Tibial artery (tissue), 4 donors: ENCODE measurements around the gene CCSAP.

Experiments used
- DNase-seq, 2 donors: peaks; one replicate each; pipeline ENCODE4 v3.0.0-alpha.2; 2019
- H3K27ac ChIP-seq, 2 donors: fragments of 200-600 bp; sonication (generic) in 1 of 2; 1 replicate in 1 of 2; 2 replicates in 1 of 2; pipeline ENCODE4 v1.5.1; 2018 to 2019; ENCODE audit warnings: mild to moderate bottlenecking in 1 of 2
- H3K27me3 ChIP-seq, 2 donors: fragments of 200-600 bp; sonication (generic) in 1 of 2; one replicate each; pipeline versions ENCODE4 v1.5.1 to v1.6.0; 2016 to 2019
- H3K36me3 ChIP-seq, 3 donors: fragments of 200-600 bp; sonication (generic) in 2 of 3; one replicate each; pipeline ENCODE4 v1.5.1; 2016 to 2019; ENCODE audit warnings: mild to moderate bottlenecking in 2 of 3
- H3K4me1 ChIP-seq, 4 donors: fragments of 200-600 bp; sonication (generic) in 2 of 4; 1 replicate in 3 of 4; 2 replicates in 1 of 4; pipeline ENCODE4 v1.5.1; 2016 to 2019
- H3K4me3 ChIP-seq, 2 donors: fragments of 200-600 bp; sonication (generic) in 1 of 2; 1 replicate in 1 of 2; 2 replicates in 1 of 2; pipeline ENCODE4 v1.5.1; 2018 to 2019; ENCODE audit warnings: mild to moderate bottlenecking in 2 of 2
- H3K9me3 ChIP-seq, 3 donors: fragments of 200-600 bp; sonication (generic) in 1 of 3; one replicate each; pipeline ENCODE4 v1.5.1; 2016 to 2019
- intact Hi-C: fragments of 100-400 bp; cut with DNase I; formaldehyde crosslinking; loops from one replicate; pipeline ENCODE4 v1.15.0; 2023; ENCODE audit warnings: low total_unique reads
- TF ChIP-seq, protein P1 (sequence below), 2 experiments: fragments of 200-600 bp in 1 of 2; fragments of 450-650 bp in 1 of 2; IDR thresholded peaks; one replicate each; pipeline ENCODE4 v1.5.1; 2017 to 2019; ENCODE audit warnings: antibody characterized with exemption in 2 of 2, mild to moderate bottlenecking in 1 of 2, moderate library complexity in 1 of 2

Gene CCSAP

DNA sequence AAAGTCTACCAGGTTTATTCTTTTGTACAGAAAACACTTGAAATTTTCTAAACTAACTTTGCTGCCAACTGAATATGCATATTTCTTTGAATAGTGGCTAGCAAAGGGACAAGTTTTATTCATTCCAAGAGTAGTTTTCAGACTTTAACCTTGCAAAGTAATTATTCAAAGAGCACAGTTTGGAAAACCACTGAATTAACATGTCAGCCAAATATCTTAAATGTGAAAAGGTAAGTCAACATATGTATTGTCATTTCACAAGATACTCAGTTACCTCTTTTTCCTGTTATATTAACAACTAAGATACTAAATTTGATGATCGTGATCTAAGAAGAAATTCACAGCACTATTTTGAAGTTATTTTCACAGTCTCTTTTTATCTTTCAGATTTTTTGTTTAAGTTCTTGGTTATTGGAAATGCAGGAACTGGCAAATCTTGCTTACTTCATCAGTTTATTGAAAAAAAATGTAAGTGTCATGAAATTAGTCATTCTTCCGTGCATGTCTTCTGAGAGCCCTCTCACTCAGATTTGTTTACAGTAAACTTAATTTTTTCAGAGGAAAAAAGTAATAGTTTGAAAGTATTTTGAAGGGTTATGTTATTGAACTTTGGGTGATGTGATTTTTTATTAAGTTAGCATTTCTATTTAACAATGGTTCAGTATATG is 56.6 kb downstream of the CCSAP start:
- intact Hi-C loops, result no loop called here
- no peaks in the 10 kb centered on the region for H3K27me3 ChIP-seq
- no peaks in the 10 kb centered on the region for H3K9me3 ChIP-seq
- H3K4me1 ChIP-seq, result peaks cover 0 to 15% (median 6%) of the 10 kb centered on the region in 4 donors
- H3K4me3 ChIP-seq, result no peak overlapping the region
- TF ChIP-seq, protein P1, sequence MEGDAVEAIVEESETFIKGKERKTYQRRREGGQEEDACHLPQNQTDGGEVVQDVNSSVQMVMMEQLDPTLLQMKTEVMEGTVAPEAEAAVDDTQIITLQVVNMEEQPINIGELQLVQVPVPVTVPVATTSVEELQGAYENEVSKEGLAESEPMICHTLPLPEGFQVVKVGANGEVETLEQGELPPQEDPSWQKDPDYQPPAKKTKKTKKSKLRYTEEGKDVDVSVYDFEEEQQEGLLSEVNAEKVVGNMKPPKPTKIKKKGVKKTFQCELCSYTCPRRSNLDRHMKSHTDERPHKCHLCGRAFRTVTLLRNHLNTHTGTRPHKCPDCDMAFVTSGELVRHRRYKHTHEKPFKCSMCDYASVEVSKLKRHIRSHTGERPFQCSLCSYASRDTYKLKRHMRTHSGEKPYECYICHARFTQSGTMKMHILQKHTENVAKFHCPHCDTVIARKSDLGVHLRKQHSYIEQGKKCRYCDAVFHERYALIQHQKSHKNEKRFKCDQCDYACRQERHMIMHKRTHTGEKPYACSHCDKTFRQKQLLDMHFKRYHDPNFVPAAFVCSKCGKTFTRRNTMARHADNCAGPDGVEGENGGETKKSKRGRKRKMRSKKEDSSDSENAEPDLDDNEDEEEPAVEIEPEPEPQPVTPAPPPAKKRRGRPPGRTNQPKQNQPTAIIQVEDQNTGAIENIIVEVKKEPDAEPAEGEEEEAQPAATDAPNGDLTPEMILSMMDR (IDR thresholded peaks at IDR 0.05), result no peak
- peaks cover 12 to 26% (median 20%) of the 10 kb centered on the region in 3 donors for H3K36me3 ChIP-seq
- no peak overlapping the region for H3K27ac ChIP-seq
- DNase-seq, result no peak

DNA sequence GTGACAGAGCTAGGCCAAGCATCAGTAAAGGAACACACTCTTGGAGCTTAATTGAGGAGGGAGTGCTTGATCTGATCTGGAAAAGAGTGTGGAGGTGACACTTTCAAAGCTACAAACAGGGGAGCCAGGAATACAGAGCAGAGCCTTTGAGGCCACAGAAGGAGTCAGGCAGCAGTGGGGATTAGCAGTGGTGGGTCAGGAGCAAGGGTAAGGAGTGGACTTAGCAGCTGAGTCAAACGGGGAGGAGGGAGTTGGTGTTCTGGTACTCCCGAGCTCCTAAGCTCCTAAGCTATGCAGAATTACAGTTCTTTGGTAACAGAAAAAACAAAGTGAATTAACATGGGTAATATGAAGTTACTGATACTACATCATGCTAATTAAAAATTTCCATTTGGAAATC is 57.4 kb downstream of the CCSAP start:
- no peak for DNase-seq
- H3K9me3 ChIP-seq, result no peaks in the 10 kb centered on the region
- H3K36me3 ChIP-seq, result peaks cover 12 to 18% (median 12%) of the 10 kb centered on the region in 3 donors
- no peak overlapping the region for H3K4me3 ChIP-seq
- no peaks in the 10 kb centered on the region for H3K27me3 ChIP-seq
- peaks cover 0 to 15% (median 6%) of the 10 kb centered on the region in 4 donors for H3K4me1 ChIP-seq
- H3K27ac ChIP-seq, result no peak overlapping the region
- intact Hi-C loops, result no loop called here
- TF ChIP-seq, protein P1 (IDR thresholded peaks at IDR 0.05), result no peak

DNA sequence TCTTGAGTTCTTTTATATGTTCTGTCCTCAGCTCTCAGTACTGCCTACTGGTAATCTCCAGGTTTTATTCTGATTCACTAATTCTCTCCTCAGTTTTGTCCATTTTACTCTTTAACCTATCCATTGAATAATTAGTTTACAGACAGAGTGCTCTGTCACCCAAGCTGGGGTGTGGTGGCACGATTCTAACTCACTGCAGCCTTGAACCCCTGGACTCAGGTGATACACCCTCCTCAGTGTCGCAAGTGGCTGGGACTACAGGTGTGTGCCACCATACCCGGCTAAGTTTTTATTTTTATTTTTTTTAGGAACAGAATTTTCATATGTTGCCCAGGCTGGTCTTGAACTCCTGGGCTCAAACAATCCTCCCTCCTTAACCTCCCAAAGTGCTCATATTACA is 58.0 kb downstream of the CCSAP start:
- Histone ChIP-seq H3K9me3 (no peaks in the 10 kb centered on the region), H3K27ac (no peak overlapping the region), H3K4me3 (no peak overlapping the region), H3K4me1 (peaks cover 0 to 15% (median 7%) of the 10 kb centered on the region in 4 donors), H3K27me3 (no peaks in the 10 kb centered on the region), H3K36me3 (peaks cover 6 to 13% (median 6%) of the 10 kb centered on the region in 3 donors)
- TF ChIP-seq, protein P1 (IDR thresholded peaks at IDR 0.05), result no peak
- intact Hi-C loops, result no loop called here
- no peak for DNase-seq

DNA sequence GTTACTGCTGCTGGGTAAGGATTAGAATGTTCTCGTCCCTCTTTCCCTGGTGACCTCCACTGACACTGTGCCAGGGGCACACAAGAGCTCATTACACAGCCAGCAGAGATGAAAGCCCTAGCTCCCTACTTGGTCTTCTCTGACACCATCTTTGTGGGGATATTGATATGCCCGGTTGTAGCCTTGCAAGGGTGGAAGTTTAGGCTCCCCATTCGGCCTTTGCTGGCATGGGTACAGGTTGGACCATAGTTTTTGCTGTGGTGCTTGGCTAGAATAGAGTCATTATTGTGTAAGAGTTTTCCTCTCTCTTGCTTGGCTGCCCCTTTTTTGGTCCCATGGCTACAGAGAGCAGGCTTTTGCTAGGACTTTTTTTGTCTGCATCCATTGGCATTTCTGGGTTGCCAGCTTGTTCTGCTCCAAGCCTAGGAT is 59.6 kb downstream of the CCSAP start:
- no peak for DNase-seq
- Histone ChIP-seq H3K4me3 (no peak overlapping the region), H3K36me3 (no peaks in the 10 kb centered on the region), H3K9me3 (no peaks in the 10 kb centered on the region), H3K4me1 (peaks cover 0 to 17% (median 7%) of the 10 kb centered on the region in 4 donors), H3K27me3 (no peaks in the 10 kb centered on the region), H3K27ac (no peak overlapping the region)
- intact Hi-C loops, result no loop called here
- TF ChIP-seq, protein P1 (IDR thresholded peaks at IDR 0.05), result no peak

DNA sequence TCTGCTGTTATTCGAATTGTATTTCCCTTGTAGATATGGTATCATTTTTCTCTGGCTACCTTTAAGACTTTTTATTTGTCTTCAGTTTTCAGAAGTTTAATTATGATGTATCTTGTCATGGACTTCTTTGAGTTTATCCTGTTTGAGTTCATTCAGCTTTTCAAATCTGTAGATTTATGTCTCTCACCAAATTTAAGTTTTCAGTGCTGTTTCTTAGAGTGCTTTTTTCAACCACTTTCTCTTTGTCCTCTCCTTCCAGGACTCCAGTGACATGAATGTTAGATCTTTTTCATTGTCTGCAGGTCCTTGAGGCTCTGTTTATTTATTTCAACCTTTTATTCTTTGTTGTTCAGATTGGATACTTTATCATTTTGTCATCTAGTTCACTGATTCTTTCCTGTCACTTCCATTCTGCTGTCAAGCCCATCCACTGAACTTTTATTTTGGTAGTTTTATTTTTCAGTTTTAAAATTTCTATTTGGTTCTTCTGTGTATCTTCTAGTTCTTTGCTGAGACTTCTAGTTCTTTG is 60.5 kb downstream of the CCSAP start:
- H3K4me3 ChIP-seq, result no peak overlapping the region
- H3K9me3 ChIP-seq, result no peaks in the 10 kb centered on the region
- H3K36me3 ChIP-seq, result no peaks in the 10 kb centered on the region
- no peaks in the 10 kb centered on the region for H3K27me3 ChIP-seq
- TF ChIP-seq, protein P1 (IDR thresholded peaks at IDR 0.05), result no peak
- DNase-seq, result no peak
- H3K27ac ChIP-seq, result no peak overlapping the region
- intact Hi-C loops, result no loop called here
- peaks cover 0 to 19% (median 7%) of the 10 kb centered on the region in 4 donors for H3K4me1 ChIP-seq
